ENCODE data around the gene CLCA2.
"Not testable (repeated sequence)": the region's sequence is repeated elsewhere in the genome, so short reads cannot be mapped to it uniquely, and the experiment has no call there.

CLCA2 gene

DNA sequence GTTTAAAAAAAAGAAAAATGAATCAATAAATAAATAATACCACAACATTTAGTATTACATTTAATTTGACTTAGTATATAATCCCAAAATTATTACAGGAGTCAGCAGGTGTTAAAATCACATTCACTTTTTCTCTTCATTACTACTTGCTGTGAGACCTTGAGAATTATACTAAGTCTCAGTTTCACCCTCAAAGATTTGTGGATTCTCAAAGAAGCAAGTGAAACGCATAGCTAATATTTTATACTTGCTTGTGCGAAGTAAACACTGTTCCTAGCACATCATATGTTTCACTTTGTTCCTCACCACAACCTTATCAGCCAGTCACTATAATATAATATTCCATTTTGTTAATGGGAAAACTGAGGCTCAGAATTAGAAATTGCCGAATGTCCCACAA lies 48.8 kb downstream of the CLCA2 start:
- no peak for DNase-seq (ENCODE audit: low read depth)

DNA sequence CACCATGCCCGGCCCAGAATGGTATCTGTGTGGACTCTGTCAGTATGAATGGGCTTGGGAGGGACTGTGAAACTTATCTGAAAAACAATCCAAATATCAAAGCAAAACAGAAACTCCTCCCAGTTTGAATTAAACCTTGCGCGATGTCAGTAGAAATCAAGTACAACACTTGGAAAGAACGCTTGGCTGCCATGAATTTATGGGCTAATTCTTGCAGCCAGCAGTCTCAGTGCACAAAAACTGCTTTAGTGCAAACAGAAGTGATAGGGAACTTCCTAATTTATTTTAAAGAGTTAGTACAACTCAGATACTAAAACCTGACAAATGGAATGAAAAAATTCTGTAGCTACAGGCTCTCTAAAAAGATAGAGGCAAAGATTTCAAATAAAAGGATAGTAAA lies 53.3 kb downstream of the CLCA2 start:
- no peak for DNase-seq (ENCODE audit: low read depth)

DNA sequence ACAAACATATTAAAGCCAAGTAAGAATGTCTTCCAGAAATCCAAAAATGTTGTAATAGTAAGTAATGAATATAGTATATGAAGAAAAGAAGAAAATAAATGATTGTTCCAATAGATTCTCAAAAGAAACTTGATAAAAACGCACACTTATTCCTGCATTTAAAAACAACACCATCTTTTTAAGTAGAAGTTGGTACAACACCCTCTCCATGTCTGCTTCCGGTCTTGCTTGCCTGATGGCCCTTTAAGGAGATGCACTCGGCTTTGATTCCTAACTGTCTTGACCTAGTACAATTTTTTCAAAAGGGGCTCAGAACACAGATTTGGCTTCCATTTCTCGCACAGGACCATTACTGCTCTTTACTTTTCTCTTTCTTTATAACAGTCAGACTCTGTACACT lies 53.7 kb downstream of the CLCA2 start:
- no peak for DNase-seq (ENCODE audit: low read depth)

DNA sequence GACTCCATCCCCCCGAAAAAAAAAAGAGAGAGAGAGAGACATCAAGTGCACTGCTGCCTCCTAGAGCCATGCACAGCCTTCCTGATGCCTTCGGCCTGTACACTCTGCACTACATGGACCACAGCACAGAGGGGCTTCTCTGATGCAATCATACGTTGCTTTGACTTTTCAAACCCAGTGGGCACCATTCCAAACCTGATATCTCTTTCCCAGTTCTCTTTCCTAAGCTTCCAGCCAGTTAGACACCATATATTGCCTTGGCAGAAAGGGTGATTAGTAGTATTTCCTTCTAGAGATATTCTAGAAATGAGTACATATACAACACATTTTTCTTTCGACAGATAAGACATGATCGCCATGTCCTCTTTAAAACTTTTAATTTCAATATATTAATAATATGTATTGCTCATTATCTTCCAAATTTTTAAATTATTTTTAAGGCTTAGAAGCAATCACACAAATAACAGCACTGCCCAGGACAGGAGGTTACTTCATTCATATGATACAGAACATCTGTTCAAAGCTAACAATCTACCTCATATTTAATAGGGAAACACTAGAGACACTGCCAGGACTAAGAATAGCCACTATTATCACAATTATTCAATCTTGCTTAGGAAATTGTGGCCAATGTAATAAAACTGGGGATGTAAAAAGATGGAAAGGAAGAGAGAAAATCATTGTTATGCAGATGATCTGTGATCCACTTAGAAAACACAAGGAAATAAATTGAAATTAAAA lies 54.6 kb downstream of the CLCA2 start:
- DNase-seq (ENCODE audit: low read depth), result no peak

DNA sequence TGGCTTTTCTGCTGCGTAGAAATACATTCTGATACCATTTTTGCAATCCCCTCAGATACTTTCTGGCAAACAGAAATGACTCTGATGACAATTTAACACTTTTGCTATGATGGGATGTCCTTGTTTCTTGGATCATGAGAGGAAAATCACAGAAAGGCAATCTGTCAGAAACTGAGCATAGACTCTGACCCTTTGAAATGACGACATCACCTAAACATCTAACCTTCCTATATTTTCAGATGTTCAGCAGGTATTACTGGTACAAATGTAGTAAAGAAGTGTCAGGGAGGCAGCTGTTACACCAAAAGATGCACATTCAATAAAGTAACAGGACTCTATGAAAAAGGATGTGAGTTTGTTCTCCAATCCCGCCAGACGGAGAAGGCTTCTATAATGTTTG lies 58.0 kb downstream of the CLCA2 start:
- DNase-seq (ENCODE audit: low read depth), result no peak

DNA sequence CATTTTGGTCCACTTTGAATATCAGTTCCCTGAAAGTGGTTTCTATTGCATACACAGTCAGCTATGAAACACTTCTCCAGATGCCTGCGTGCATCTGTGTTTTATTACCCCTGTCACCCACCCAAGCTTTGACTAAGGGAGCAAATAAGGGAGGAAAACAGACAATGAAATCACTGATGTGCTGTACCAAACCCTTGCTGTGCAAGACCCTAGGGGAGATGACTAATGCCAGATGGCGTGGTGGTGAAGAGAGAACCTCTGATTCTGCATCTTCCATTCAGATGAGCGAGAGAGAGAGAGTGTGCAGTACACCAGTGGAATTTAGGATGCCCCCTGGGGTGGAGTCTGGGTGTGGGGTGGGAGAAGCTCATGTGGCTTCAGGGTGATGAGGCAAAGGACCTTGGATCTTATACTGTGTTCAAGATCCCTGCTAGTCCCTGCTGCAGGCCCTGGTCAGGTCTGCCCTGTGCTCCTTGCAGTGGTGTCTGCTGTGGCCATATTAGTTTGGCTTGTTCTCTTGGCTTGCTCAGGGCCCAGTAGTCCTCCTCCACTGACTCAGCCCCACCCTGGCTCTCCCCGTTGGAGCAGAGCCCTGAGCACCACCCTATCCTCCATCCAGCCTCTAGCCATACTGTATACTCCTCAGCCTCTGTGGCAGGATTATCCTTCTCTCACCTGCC lies 63.3 kb downstream of the CLCA2 start:
- DNase-seq (ENCODE audit: low read depth), result no peak

DNA sequence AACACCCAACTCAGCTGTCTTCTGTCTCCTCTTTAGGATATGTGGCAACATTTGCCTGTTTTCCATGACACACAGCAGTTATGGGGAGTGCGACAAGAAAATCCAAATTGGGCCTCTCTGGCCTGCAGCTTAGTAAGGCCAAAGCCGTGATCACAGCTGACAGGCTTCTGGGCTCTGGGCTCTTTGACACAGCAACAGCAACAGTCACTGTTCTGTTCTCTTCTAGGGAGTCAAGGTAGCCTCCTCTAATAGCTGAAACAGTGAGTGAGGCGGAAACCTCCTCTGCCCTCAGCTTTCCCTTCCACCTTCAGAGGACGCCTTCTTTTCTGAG lies 63.8 kb downstream of the CLCA2 start:
- DNase-seq (ENCODE audit: low read depth), result no peak

DNA sequence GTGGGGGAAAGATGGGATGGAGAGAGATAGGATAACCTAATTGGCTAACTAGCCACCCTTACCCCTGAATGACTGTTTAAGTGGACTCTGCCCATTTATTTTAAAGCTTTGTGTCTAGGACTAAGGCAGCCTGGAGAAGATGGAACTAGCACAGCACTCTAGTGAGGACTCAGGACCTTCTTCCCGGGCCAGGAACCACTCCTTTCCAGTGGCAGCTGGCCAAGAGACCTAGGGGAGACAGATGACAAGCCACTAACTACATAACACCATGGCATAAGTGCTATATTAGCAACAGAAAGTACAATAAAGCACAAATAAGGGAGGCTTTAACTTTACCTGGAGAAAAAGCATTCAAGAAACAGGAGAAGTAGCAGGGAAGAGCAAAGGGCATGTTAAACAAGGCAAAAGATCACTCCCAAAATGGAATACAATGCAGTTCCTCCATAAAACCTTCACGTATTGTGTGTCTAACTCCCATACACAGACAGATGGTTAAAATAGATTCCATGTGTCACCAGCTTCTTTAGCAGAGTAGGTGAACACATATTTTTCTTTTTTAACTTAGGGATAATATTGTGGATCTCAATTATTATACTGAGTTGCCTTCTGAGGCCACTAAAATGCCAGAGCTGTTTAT lies 65.4 kb downstream of the CLCA2 start:
- DNase-seq (ENCODE audit: low read depth), result no peak

DNA sequence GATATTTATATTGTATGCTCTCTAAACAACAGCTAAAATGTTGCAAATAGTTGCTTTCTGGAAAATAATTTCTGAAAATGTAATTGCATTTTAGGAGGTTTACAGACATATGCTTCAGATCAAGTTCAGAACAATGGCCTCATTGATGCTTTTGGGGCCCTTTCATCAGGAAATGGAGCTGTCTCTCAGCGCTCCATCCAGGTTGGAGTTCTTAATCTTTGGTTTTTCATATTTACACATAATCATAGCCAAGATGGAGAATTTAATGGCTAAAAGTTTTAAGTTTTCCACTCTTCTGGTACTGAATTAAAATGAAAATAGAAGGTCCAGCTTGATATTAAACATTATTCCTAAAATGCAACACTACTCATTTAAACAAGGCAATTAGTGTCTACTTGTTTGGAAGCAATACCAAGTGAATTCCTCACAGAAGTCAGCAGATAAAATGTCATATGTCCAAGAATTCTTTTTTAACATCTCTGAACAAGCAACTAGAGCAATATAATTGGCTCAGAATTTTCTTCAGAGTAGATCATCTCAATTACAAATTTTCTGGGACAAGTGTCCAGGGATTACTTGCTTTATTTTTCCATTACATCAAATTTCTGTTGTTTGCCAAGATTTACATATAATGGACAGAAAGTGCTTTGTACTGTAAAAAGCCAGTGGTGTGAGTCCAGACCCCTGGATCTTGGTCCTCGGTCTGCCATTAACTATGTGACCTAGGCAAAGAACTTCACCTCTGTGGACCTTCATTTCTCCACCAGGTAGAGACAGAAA lies 67.4 kb downstream of the CLCA2 start:
- DNase-seq (ENCODE audit: low read depth), result no peak

DNA sequence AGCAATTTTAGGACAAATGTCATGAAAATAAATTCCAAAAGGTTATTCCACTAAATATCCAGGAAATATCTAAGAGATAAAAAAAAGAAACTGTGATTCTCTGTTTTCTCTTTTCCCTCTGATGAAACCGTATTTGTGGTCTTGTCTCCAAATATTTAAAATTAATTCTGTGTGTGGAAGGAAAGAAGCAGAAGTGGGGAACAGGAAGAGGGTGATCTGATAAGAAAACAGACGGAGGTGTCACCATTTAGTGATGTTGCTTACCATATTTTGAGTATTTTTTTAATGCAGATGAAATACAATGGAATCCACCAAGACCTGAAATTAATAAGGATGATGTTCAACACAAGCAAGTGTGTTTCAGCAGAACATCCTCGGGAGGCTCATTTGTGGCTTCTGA lies 74.3 kb downstream of the CLCA2 start:
- no peak for DNase-seq (ENCODE audit: low read depth)

DNA sequence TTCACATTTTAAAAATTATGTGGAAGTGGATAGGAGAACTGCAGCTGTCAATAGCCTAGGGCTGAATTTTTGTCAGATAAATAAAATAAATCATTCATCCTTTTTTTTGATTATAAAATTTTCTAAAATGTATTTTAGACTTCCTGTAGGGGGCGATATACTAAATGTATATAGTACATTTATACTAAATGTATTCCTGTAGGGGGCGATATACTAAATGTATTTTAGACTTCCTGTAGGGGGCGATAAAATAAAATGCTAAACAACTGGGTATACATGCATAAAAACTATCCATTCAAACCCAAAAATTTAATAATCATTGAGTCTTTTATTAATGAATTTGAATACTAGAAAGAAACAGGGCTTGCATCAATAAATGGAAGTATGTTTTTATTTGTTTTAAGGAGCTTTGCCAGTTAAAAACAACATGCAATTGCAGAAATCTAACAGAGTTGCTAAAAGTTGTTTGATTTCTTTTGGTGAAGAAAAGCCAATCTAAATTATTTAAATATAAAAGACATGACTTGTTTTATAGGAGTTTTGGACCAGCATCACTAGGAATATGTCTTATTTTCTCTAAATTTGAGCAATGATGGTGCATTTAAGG lies 76.1 kb downstream of the CLCA2 start:
- DNase-seq (ENCODE audit: low read depth), result no peak

DNA sequence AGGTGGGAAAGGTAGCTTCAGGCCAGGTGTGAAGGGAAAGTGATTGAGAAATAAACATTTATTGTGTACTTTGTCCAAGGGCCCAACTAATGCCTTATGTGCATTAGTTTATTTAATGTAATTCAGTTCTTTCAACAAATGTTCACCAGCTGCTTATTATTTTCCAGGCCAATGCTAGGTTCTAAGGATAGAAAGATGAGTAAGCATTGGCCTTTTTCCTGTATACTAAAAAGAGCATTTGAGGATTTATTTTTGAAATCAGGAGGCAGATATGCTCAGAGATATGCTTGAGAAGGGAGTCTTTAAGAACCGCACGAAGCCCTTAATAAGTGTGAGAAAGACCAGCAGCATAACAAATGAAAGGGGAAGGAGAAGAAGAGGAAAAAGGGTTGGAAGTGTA lies 76.7 kb downstream of the CLCA2 start:
- no peak for DNase-seq (ENCODE audit: low read depth)

DNA sequence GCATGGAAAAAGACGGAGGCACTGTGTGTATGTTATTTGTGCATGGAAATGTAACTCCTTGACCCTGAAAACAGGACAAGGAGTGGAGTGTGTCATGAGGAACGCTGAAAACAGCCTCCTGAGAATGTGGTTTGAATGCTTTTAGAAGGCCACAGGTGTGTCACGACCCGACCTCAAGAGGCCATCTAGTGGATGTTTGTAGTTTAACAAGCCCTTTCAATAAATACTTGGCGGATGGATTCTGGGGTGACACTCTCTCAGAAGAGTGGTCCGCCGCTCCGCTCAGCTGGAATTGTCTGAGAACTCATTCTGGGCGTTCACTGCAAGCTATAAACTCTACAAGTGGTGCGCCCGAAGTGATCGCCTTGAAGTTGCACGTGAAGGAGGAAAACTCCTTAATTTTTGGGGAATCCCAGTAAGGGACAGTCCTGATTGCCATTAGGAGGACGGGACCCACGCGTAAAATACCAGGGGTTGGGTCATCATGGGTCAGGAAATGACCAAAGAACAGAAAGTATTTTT lies 78.2 kb downstream of the CLCA2 start:
- DNase-seq (ENCODE audit: low read depth), result not testable (repeated sequence)

DNA sequence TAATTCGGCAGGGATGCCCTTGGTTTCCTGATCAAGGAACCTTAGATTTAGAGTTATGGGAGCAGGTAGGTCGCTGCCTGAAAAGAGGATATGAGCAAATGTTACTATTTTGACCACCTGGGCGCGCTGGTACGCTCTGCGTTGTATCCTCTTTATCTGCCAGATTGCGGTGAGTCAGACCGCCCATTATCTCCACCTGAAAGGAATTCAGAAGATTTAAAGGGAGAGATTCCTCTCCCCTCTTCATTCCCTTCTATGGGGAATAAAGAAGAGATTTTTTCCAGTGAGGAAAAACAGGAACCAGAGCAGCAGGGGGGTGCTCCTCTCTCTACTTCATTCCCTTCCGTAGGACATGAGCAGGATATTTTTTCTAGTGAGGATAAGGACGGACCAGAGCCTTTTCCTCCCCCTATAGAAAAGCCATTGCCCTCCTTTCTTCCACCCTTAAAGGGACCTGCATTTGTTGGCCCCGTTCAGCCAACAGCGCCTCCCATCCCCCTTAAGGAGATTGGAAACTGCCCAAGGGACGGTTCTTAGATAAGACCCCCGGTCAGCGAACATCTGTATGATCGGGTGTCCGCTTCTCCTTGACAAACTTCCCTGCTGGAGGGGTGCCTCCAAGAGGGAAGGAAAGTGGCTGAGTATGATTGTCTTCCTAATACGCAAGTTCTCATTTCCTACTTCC lies 78.9 kb downstream of the CLCA2 start:
- no peak for DNase-seq (ENCODE audit: low read depth)

DNA sequence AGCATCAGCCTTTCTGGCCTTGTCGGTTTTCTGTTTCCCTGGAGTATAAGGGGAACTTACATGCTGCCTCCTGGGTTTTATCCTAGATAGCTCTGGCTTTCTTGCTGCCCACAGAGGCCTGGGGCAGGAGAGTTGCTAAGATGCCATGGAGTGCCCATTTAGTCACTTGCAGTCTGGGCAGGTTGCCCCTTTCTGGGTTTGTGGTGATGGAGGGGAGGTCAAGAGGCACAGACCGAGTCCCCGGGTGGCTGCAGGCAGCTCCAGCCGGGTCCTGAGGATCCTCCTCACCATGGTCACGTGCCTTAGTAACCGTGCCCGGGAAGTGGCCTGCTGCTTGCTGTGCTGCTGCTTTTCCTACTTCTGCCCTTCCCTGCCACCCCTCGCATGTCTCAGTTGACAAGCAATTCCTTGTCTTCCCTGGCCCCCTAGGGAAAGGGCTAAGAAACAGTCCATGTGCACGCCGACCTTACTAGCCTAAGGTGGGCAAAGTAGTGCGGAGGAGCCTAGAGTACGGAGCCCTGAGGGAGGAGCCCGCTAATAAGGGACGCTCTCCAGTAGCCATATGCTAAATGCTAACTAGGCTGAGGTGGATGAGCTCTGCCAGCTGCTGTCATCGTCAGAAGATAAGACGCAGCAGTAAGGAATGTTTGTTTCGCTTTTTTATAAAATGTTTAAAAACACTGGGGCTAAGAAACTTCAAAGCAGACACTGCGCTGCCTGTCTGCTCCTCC lies 79.6 kb downstream of the CLCA2 start:
- no peak for DNase-seq (ENCODE audit: low read depth)

DNA sequence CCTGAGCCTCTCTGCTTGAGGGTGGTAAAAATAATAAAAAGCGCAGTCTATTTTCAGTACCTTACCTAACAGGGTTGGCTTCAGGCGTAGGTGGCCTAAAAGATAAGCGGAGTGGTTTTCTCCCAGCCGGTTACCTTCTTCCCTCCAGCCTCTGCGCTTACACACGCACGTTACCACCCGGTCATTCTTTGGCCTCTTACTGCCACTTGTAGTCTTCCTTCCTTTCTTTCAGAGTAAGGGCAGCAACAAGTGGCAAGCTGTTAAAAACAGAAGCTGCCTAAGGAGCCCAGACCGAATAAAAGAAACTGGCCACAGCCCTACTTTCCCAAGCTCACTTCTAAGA lies 80.1 kb downstream of the CLCA2 start:
- no peak for DNase-seq (ENCODE audit: low read depth)

DNA sequence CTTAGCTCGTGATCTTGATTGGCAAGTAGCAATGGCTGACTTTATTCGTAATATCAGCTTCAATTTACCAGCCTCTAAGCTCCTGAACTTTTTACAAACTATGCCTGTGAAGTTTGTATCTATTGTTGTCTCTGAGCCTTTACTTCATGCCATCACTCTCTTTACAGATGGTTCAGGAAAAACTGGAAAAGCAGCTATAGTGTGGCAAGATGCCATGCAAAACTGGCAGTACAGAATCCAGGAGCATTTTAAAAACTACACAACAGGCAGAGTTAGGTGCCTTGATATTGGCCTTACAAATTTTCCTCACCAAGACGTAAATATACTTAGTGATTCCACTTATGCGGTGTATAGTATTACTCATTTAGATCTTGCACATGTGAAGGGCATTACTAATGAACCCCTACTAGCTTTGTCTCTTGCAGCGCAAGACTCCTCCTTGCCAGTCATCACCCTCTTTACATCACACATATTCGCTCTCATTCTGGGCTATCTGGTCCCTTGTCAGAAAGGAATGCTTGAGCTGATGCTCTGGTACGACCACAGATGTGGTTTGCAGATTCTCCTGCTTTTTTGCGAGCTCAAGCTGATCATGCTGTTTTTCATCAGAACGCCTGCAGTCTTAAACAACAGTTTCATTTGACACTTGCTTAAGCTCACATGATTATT lies 81.1 kb downstream of the CLCA2 start:
- DNase-seq (ENCODE audit: low read depth), result no peak

DNA sequence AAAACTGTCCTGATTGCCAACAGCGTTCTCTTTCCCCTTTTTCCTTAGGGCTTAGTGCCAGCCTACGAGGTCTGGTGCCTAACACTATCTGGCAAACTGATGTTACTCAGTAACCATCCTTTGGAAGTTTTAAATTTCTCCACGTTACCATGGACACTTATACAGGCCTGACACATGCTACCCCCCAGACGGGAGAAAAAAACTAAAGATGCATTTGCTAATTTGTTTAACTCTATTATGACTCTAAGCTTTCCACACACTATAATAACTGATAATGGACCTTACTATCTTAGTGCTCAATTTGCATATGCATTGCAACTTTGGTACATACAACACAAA lies 81.6 kb downstream of the CLCA2 start:
- DNase-seq (ENCODE audit: low read depth), result no peak
